HepG2 (cell line): ENCODE results near the gene NFYC. TPM values are rescaled to one million over a fixed set of nuclear protein-coding genes. Genes with fewer than 3 reads are reported as not detected.

Experiments
- ATAC-seq: fragments of 200-7000 bp; cut with Tn5 transposase; 3 replicates; pipeline ENCODE4 v1.9.1; 2020; ENCODE audit warnings: mild to moderate bottlenecking, moderate library complexity
- BruUV-seq: library from RNA; stranded (reverse); fragments of 400-500 nt; replicated peaks from 2 replicates; lab custom pipeline; 2021; lab: Mats Ljungman, UMichigan
- CTCF ChIA-PET: fragments of 300-600 bp; formaldehyde crosslinking; extraction: SDS; loops from one replicate; lab custom pipeline; 2021; ENCODE audit warnings: low total read pairs, inconsistent platforms, low intra/inter-chr PET ratio; lab: Yijun Ruan, JAX
- POLR2A ChIA-PET: fragments of 350-600 bp; sonication (Branson Sonifier 250); formaldehyde crosslinking; loops from one replicate; lab custom pipeline; 2020; ENCODE audit warnings: antibody characterized with exemption, inconsistent platforms; lab: Yijun Ruan, JAX
- DNase-seq: peaks from one replicate; pipeline ENCODE4 v3.0.0-alpha.2; 2015; ENCODE audit warnings: low spot score
- FAIRE-seq: peaks from 3 replicates; lab custom pipeline; 2011; peaks lifted over from hg19 to GRCh38; lab: Jason Lieb, UNC
- H2AFZ ChIP-seq: one replicate; pipeline ENCODE4 v1.6.1; 2011; ENCODE audit warnings: low read length, inconsistent platforms
- H3K27ac ChIP-seq: fragments of 300-600 bp; 3 replicates; pipeline ENCODE4 v1.8.0; 2011; ENCODE audit warnings: mixed run types, mild to moderate bottlenecking, mixed read lengths, low read length, inconsistent platforms; ENCODE audit not compliant: insufficient read depth; ENCODE audit errors: extremely low read length
- H3K27me3 ChIP-seq, 2 experiments: fragments of 200-600 bp in 1 of 2; 2 replicates in 1 of 2; 3 replicates in 1 of 2; pipeline versions ENCODE4 v1.6.0 to v1.8.0; 2011; ENCODE audit warnings: low read length in 2 of 2, mild to moderate bottlenecking in 2 of 2, moderate library complexity in 2 of 2, inconsistent platforms in 1 of 2; ENCODE audit not compliant: insufficient read depth in 2 of 2, control insufficient read depth in 1 of 2
- H3K36me3 ChIP-seq, 2 experiments: fragments of 200-600 bp in 1 of 2; replicated peaks in 1 of 2; 2 replicates in 1 of 2; 3 replicates in 1 of 2; pipeline versions ENCODE4 v1.5.1 to v1.8.0; 2011; ENCODE audit warnings: low read length in 2 of 2, inconsistent platforms in 1 of 2; ENCODE audit not compliant: insufficient read depth in 2 of 2, control insufficient read depth in 1 of 2
- H3K4me1 ChIP-seq: 2 replicates; pipeline ENCODE4 v1.5.1; 2012; ENCODE audit warnings: low read length, inconsistent platforms; ENCODE audit not compliant: insufficient read depth
- H3K4me2 ChIP-seq: 2 replicates; pipeline ENCODE4 v1.6.0; 2011; ENCODE audit warnings: low read depth, low read length, inconsistent platforms
- H3K4me3 ChIP-seq, 3 experiments: fragments of 200-600 bp in 1 of 3; sonication (generic), shearing (Covaris generic) in 1 of 3; replicated peaks in 1 of 3; 2 replicates each; pipeline ENCODE4 v1.5.1; 2011 to 2016; ENCODE audit warnings: low read length in 3 of 3, inconsistent platforms in 2 of 3, low read depth in 2 of 3, mild to moderate bottlenecking in 2 of 3, control low read depth in 1 of 3, mixed read lengths in 1 of 3; ENCODE audit not compliant: insufficient read depth in 1 of 3
- H3K79me2 ChIP-seq: one replicate; pipeline ENCODE4 v1.6.1; 2011; ENCODE audit warnings: low read length, inconsistent platforms; ENCODE audit not compliant: insufficient read depth
- H3K9ac ChIP-seq: 2 replicates; pipeline ENCODE4 v1.6.0; 2011; ENCODE audit warnings: mild to moderate bottlenecking, low read depth, low read length, inconsistent platforms; ENCODE audit not compliant: insufficient read depth
- H3K9me3 ChIP-seq: 2 replicates; pipeline ENCODE4 v1.5.1; 2012; ENCODE audit warnings: mild to moderate bottlenecking, low read length
- H4K20me1 ChIP-seq: 2 replicates; pipeline ENCODE4 v1.6.0; 2011; ENCODE audit warnings: inconsistent platforms, mild to moderate bottlenecking, low read length, moderate library complexity; ENCODE audit not compliant: insufficient read depth
- ARID2 ChIP-seq: sonication (generic); formaldehyde crosslinking; IDR thresholded peaks from 2 replicates; pipeline ENCODE4 v1.8.1; 2022; ENCODE audit warnings: mild to moderate bottlenecking, missing genetic modification reagents, borderline replicate concordance
- FOSL2 ChIP-seq: sonication (generic); formaldehyde crosslinking; IDR thresholded peaks from 2 replicates; pipeline ENCODE4 v1.4.0; 2020; ENCODE audit warnings: missing genetic modification reagents
- KDM5B ChIP-seq: sonication (generic); formaldehyde crosslinking; IDR thresholded peaks from 2 replicates; pipeline ENCODE4 v1.4.0; 2020; ENCODE audit warnings: missing genetic modification reagents, mild to moderate bottlenecking, borderline replicate concordance
- MED1 ChIP-seq: sonication (generic); formaldehyde crosslinking; IDR thresholded peaks from 2 replicates; pipeline ENCODE4 v1.4.0; 2020; ENCODE audit warnings: missing genetic modification reagents
- PLRG1 ChIP-seq: fragments of 450-650 bp; conservative IDR thresholded peaks from 2 replicates; pipeline ENCODE4 v1.6.1; 2016
- SAFB2 ChIP-seq: sonication (generic); formaldehyde crosslinking; IDR thresholded peaks from 2 replicates; pipeline ENCODE4 v1.5.1; 2020; ENCODE audit warnings: missing genetic modification reagents, low read depth, mild to moderate bottlenecking, borderline replicate concordance
- SNAI1 ChIP-seq: sonication (generic); formaldehyde crosslinking; IDR thresholded peaks from 2 replicates; pipeline ENCODE4 v1.5.0; 2020; ENCODE audit warnings: mild to moderate bottlenecking, missing genetic modification reagents, borderline replicate concordance
- ZBTB10 ChIP-seq: sonication (generic); formaldehyde crosslinking; IDR thresholded peaks from 2 replicates; pipeline ENCODE4 v1.4.0; 2020; ENCODE audit warnings: missing genetic modification reagents, borderline replicate concordance
- ZFP36 ChIP-seq: fragments of 150-350 bp; IDR thresholded peaks from 2 replicates; pipeline ENCODE4 v1.6.1; 2018; ENCODE audit warnings: borderline replicate concordance, low read length, low read depth; ENCODE audit not compliant: partially characterized antibody
- ZFP36L2 ChIP-seq: sonication (generic); formaldehyde crosslinking; IDR thresholded peaks from 2 replicates; pipeline ENCODE4 v1.4.0; 2020; ENCODE audit warnings: missing genetic modification reagents
- ZNF431 ChIP-seq: sonication (generic); formaldehyde crosslinking; IDR thresholded peaks from 2 replicates; pipeline ENCODE4 v1.9.0; 2022; ENCODE audit warnings: missing genetic modification reagents, low read depth, mild to moderate bottlenecking, borderline replicate concordance
- ZNF501 ChIP-seq: sonication (generic); formaldehyde crosslinking; IDR thresholded peaks from 2 replicates; pipeline ENCODE4 v1.5.1; 2020; ENCODE audit warnings: mild to moderate bottlenecking, moderate library complexity, missing genetic modification reagents
- ZNF709 ChIP-seq: sonication (generic); formaldehyde crosslinking; IDR thresholded peaks from 2 replicates; pipeline ENCODE4 v1.5.0; 2020; ENCODE audit warnings: mild to moderate bottlenecking, missing genetic modification reagents
- ZNF83 ChIP-seq: sonication (generic); formaldehyde crosslinking; IDR thresholded peaks from 2 replicates; pipeline ENCODE4 v1.4.0; 2020; ENCODE audit warnings: missing genetic modification reagents, mild to moderate bottlenecking, borderline replicate concordance
- ZSCAN21 ChIP-seq: sonication (generic); formaldehyde crosslinking; IDR thresholded peaks from 2 replicates; pipeline ENCODE4 v1.8.0; 2022; ENCODE audit warnings: mild to moderate bottlenecking, missing genetic modification reagents, moderate library complexity, borderline replicate concordance
- WGBS: methylation state at CpG from one replicate; pipeline ENCODE4 v1.1.6; 2017; ENCODE audit warnings: low lambda C conversion rate; 5-methylcytosine and 5-hydroxymethylcytosine counted together
- in situ Hi-C: cut with HindIII; loops from 2 replicates; pipeline ENCODE4 v1.10.0; 2017; ENCODE audit warnings: low pct_unique_long_range_greater_than_20kb; ENCODE audit not compliant: extremely low pct_ligation_motif_present
- intact Hi-C: fragments of 100-400 bp; cut with micrococcal nuclease; formaldehyde crosslinking; loops from one replicate; pipeline ENCODE4 v1.10.0; 2022; ENCODE audit not compliant: unreplicated experiment
- polyA plus RNA-seq, 8 experiments: library from polyadenylated mRNA; depleted of rRNA in 3 of 8; stranded (reverse) in 7 of 8; unstranded in 1 of 8; fragments of >200 nt; fragmentation: Illumina TruSeq in 4 of 8; extraction: Trizol in 4 of 8; gene quantifications; 2 replicates each; pipeline versions ENCODE4 v1.2.1 to v1.2.3, GENCODE V29; 2011 to 2016; ENCODE audit warnings: low read depth in 4 of 8, missing spikeins in 1 of 8, mixed read lengths in 1 of 8; ENCODE audit not compliant: insufficient read depth in 1 of 8
- total RNA-seq, 5 experiments: library from RNA; depleted of rRNA; stranded (reverse); fragments of >200 nt; fragmentation: Illumina TruSeq; extraction: Trizol; gene quantifications; 2 replicates each; pipeline ENCODE4 v1.2.3, GENCODE V29; 2016; ENCODE audit warnings: low read depth in 1 of 5
- TF ChIP-seq, protein P1 (sequence below): sonication (generic); formaldehyde crosslinking; IDR thresholded peaks from 2 replicates; pipeline ENCODE4 v1.5.0; 2020; ENCODE audit warnings: missing genetic modification reagents
- TF ChIP-seq, protein P2 (sequence below): sonication (generic); formaldehyde crosslinking; conservative IDR thresholded peaks from 2 replicates; pipeline ENCODE4 v1.4.0; 2020; ENCODE audit warnings: missing genetic modification reagents
- TF ChIP-seq, protein P3 (sequence below): sonication (generic); formaldehyde crosslinking; IDR thresholded peaks from 2 replicates; pipeline ENCODE4 v1.5.1; 2020; ENCODE audit warnings: missing genetic modification reagents, mild to moderate bottlenecking, borderline replicate concordance

Gene NFYC
- total and polyA plus RNA-seq, 2 of the 13 experiments (the other 11 are each of a cell fraction or from before 2014, with no cell fraction given) = 33.9 to 73.7 TPM

GRCh38 chr1:40819101-40819500, 127.6 kb downstream of the NFYC start:
- H3K9ac ChIP-seq = no peak overlapping the region
- ChIA-PET POLR2A (no interaction called here), CTCF (no interaction called here)
- no peak for TF ChIP-seq ZNF501 (CRISPR knock-in tag)
- no peak for TF ChIP-seq SNAI1 (CRISPR knock-in tag)
- no peak for TF ChIP-seq FOSL2
- no peak for TF ChIP-seq ZBTB10 (CRISPR knock-in tag)
- TF ChIP-seq ZSCAN21 (CRISPR knock-in tag) = no peak
- TF ChIP-seq ARID2 (CRISPR knock-in tag) = no peak
- TF ChIP-seq, protein P1, sequence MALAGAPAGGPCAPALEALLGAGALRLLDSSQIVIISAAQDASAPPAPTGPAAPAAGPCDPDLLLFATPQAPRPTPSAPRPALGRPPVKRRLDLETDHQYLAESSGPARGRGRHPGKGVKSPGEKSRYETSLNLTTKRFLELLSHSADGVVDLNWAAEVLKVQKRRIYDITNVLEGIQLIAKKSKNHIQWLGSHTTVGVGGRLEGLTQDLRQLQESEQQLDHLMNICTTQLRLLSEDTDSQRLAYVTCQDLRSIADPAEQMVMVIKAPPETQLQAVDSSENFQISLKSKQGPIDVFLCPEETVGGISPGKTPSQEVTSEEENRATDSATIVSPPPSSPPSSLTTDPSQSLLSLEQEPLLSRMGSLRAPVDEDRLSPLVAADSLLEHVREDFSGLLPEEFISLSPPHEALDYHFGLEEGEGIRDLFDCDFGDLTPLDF (CRISPR knock-in tag) = no peak
- no peak for TF ChIP-seq KDM5B (CRISPR knock-in tag)
- TF ChIP-seq MED1 = no peak
- TF ChIP-seq PLRG1 = no peak
- no peak for TF ChIP-seq SAFB2 (CRISPR knock-in tag)
- TF ChIP-seq, protein P2, sequence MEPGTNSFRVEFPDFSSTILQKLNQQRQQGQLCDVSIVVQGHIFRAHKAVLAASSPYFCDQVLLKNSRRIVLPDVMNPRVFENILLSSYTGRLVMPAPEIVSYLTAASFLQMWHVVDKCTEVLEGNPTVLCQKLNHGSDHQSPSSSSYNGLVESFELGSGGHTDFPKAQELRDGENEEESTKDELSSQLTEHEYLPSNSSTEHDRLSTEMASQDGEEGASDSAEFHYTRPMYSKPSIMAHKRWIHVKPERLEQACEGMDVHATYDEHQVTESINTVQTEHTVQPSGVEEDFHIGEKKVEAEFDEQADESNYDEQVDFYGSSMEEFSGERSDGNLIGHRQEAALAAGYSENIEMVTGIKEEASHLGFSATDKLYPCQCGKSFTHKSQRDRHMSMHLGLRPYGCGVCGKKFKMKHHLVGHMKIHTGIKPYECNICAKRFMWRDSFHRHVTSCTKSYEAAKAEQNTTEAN (CRISPR knock-in tag) = no peak
- no peak for TF ChIP-seq ZFP36L2
- TF ChIP-seq ZNF83 (CRISPR knock-in tag) = no peak
- TF ChIP-seq ZNF431 = no peak
- no peak for TF ChIP-seq ZNF709 (CRISPR knock-in tag)
- TF ChIP-seq, protein P3, sequence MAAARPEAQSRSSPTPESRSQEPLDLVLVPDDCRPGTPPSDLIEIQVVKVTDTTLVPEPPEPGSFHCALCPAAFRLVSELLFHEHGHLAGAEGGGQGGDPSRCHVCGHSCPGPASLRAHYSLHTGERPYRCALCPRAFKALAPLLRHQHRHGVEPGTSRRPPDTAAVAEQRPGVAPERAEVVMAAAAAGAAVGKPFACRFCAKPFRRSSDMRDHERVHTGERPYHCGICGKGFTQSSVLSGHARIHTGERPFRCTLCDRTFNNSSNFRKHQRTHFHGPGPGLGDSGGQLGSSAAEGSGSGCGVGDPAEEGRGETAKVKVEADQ (CRISPR knock-in tag) = no peak
- TF ChIP-seq ZFP36 = no peak
- H3K36me3 ChIP-seq = no peaks in the 10 kb centered on the region
- in situ Hi-C loops (no loop called here), intact Hi-C loops (no loop called here)
- 79% methylated on average over 26 of the region's 26 CpGs for WGBS
- H3K4me3 ChIP-seq = no peak overlapping the region
- no TSS peak for BruUV-seq
- H3K4me2 ChIP-seq = no peak overlapping the region
- H3K4me1 ChIP-seq = peaks cover 8% of the 10 kb centered on the region
- H3K79me2 ChIP-seq = no peaks in the 10 kb centered on the region
- H3K27ac ChIP-seq = no peak overlapping the region
- no peak for ATAC-seq
- FAIRE-seq = no peak
- H3K27me3 ChIP-seq = peaks cover 0 to 8% of the 10 kb centered on the region in 2 experiments; a peak in 3 of 5 replicates
- no peaks in the 10 kb centered on the region for H3K9me3 ChIP-seq
- no peak overlapping the region for H2AFZ ChIP-seq
- DNase-seq = no peak
- no peaks in the 10 kb centered on the region for H4K20me1 ChIP-seq
